ENCODE measurements around the gene MTHFS. TPM values are rescaled to one million over a fixed set of nuclear protein-coding genes. Genes with fewer than 3 reads are reported as not detected.

MTHFS gene
- total and polyA plus RNA-seq, 2 donors (not counting 3 experiments of a cell fraction or from before 2014, with no cell fraction given): 9.3 to 15.7 TPM

- POLR2A ChIA-PET: no interaction called here
- dilution Hi-C loops (cut with MboI; ENCODE audit: extremely low pct_ligation_motif_present, low sequenced_read_pairs): no loop called here
Observed at GRCh38 chr15:79932447-79932846, 35.6 kb upstream of the MTHFS start.

More at GRCh38 chr15:79932447-79932846, 35.6 kb upstream of the MTHFS start:
- Histone ChIP-seq H3K4me1 (ENCODE audit: control insufficient read depth, extremely low read depth, insufficient read depth, low read length) (no peaks in the 10 kb centered on the region), H4K20me1 (replicated peaks; ENCODE audit: control insufficient read depth, extremely low read depth, insufficient read depth, low read length) (no peaks in the 10 kb centered on the region), H3K27ac (ENCODE audit: insufficient read depth, low read depth, low read length) (no peak overlapping the region), H3K36me3 (ENCODE audit: control insufficient read depth in 2 of 2, extremely low read depth in 1 of 2, insufficient read depth in 2 of 2, low read length in 2 of 2) (no peaks in the 10 kb centered on the region), H3K79me2 (ENCODE audit: control insufficient read depth, insufficient read depth, low read length) (no peaks in the 10 kb centered on the region), H3K4me2 (ENCODE audit: insufficient read depth, low read length) (no peak overlapping the region), H3K9me1 (replicated peaks; ENCODE audit: control insufficient read depth, extremely low read depth, insufficient read depth, low read length) (no peaks in the 10 kb centered on the region), H3K4me3 (replicated peaks in 1 of 3; ENCODE audit: insufficient read depth in 1 of 3, low read depth in 1 of 3, low read length in 3 of 3) (no peak overlapping the region), H3K9me3 (replicated peaks; ENCODE audit: control insufficient read depth, insufficient read depth, low read length) (no peaks in the 10 kb centered on the region), H2AFZ (ENCODE audit: low read depth, low read length) (no peak overlapping the region), H3K27me3 (ENCODE audit: control insufficient read depth in 2 of 2, insufficient read depth in 2 of 2, low read length in 2 of 2) (peaks cover 0 to 3% of the 10 kb centered on the region in 2 experiments), H3K9ac (replicated peaks; ENCODE audit: extremely low read depth, insufficient read depth, low read length) (no peak overlapping the region)
- CTCF ChIA-PET: no interaction called here
- DNase-seq (ENCODE audit: low read depth, low spot score) (no peak), FAIRE-seq (no peak)
- TF ChIP-seq FOS (IDR thresholded peaks at IDR 0.05; ENCODE audit: borderline replicate concordance, insufficient read depth, low read length) (no peak), CTCF (IDR thresholded peaks at IDR 0.05; ENCODE audit: extremely low read depth in 1 of 2, insufficient read depth in 1 of 2, low read depth in 1 of 2, low read length in 2 of 2) (no peak), JUN (IDR thresholded peaks at IDR 0.05; ENCODE audit: borderline replicate concordance, insufficient read depth, insufficient read length, low read depth) (no peak), POLR2A (IDR thresholded peaks at IDR 0.05; ENCODE audit: low read depth, low read length) (no peak), MYC (IDR thresholded peaks at IDR 0.05; ENCODE audit: low read depth, low read length) (no peak), EZH2 (IDR thresholded peaks at IDR 0.05; ENCODE audit: borderline replicate concordance, low read depth, low read length, severe bottlenecking) (no peak), MAX (IDR thresholded peaks at IDR 0.05; ENCODE audit: insufficient read depth, insufficient read length) (no peak), POLR2AphosphoS5 (IDR thresholded peaks at IDR 0.05; ENCODE audit: insufficient read depth, low read depth, low read length) (no peak), GATA2 (IDR thresholded peaks at IDR 0.05; ENCODE audit: insufficient read depth, insufficient read length, low read depth, low read length) (no peak)
- BruUV-seq (replicated peaks): no TSS peak
- intact Hi-C loops (cut with micrococcal nuclease): no loop called here

All from endothelial cell of umbilical vein (primary cell).